ENCODE results near the gene HOXC10.

HOXC10 gene

GRCh38 chr12:54002915-54003389 is 18.0 kb downstream of the HOXC10 start:
- Histone ChIP-seq H3K27ac (ENCODE audit: low read depth, low read length) (no peak overlapping the region), H3K4me1 (ENCODE audit: control insufficient read depth, low read length) (peaks cover 20% of the 10 kb centered on the region), H3K4me3 (ENCODE audit: low read length) (no peak overlapping the region)

GRCh38 chr12:54003625-54004024 is 18.7 kb downstream of the HOXC10 start:
- no peak overlapping the region for H3K4me3 ChIP-seq (ENCODE audit: low read length)
- H3K27me3 ChIP-seq (ENCODE audit: control insufficient read depth, low read length): peaks cover 76% of the 10 kb centered on the region
- H4K20me1 ChIP-seq (ENCODE audit: control insufficient read depth, insufficient read depth, low read depth, low read length): no peaks in the 10 kb centered on the region
- no peaks in the 10 kb centered on the region for H3K79me2 ChIP-seq (ENCODE audit: control insufficient read depth, low read length)
- peaks cover 20% of the 10 kb centered on the region for H3K4me1 ChIP-seq (ENCODE audit: control insufficient read depth, low read length)
- no peaks in the 10 kb centered on the region for H3K9me3 ChIP-seq (ENCODE audit: control insufficient read depth, insufficient read depth, low read length)
- H3F3A ChIP-seq (ENCODE audit: control insufficient read depth, insufficient read depth): no peaks in the 10 kb centered on the region
- H3K27ac ChIP-seq (ENCODE audit: low read depth, low read length): no peak overlapping the region
- no peaks in the 10 kb centered on the region for H3K9me2 ChIP-seq (replicated peaks; ENCODE audit: control insufficient read depth, low read length)
- H3K4me2 ChIP-seq (ENCODE audit: low read length): no peak overlapping the region
- H3K36me3 ChIP-seq (ENCODE audit: control insufficient read depth, low read length): no peaks in the 10 kb centered on the region
- TF ChIP-seq CTCF (IDR thresholded peaks at IDR 0.05; ENCODE audit: low read depth, low read length, poor library complexity, severe bottlenecking) (no peak), EZH2phosphoT487 (IDR thresholded peaks at IDR 0.05; ENCODE audit: borderline replicate concordance, low read length) (no peak)

More at GRCh38 chr12:54002915-54003389, 18.0 kb downstream of the HOXC10 start:
- Histone ChIP-seq H3K36me3 (ENCODE audit: control insufficient read depth, low read length) (no peaks in the 10 kb centered on the region), H4K20me1 (ENCODE audit: control insufficient read depth, insufficient read depth, low read depth, low read length) (no peaks in the 10 kb centered on the region), H3F3A (ENCODE audit: control insufficient read depth, insufficient read depth) (no peaks in the 10 kb centered on the region), H3K79me2 (ENCODE audit: control insufficient read depth, low read length) (no peaks in the 10 kb centered on the region), H3K27me3 (ENCODE audit: control insufficient read depth, low read length) (peaks cover 76% of the 10 kb centered on the region), H3K9me2 (replicated peaks; ENCODE audit: control insufficient read depth, low read length) (no peaks in the 10 kb centered on the region), H3K9me3 (ENCODE audit: control insufficient read depth, insufficient read depth, low read length) (no peaks in the 10 kb centered on the region), H3K4me2 (ENCODE audit: low read length) (no peak overlapping the region)
- TF ChIP-seq CTCF (IDR thresholded peaks at IDR 0.05; ENCODE audit: low read depth, low read length, poor library complexity, severe bottlenecking) (no peak), EZH2phosphoT487 (IDR thresholded peaks at IDR 0.05; ENCODE audit: borderline replicate concordance, low read length) (no peak)

- H3K9me2 ChIP-seq (replicated peaks; ENCODE audit: control insufficient read depth, low read length): no peaks in the 10 kb centered on the region
- no peaks in the 10 kb centered on the region for H3K79me2 ChIP-seq (ENCODE audit: control insufficient read depth, low read length)
- TF ChIP-seq EZH2phosphoT487 (IDR thresholded peaks at IDR 0.05; ENCODE audit: borderline replicate concordance, low read length) (no peak), CTCF (IDR thresholded peaks at IDR 0.05; ENCODE audit: low read depth, low read length, poor library complexity, severe bottlenecking) (peak; percentile 14)
- H3K36me3 ChIP-seq (ENCODE audit: control insufficient read depth, low read length): no peaks in the 10 kb centered on the region
- H3K27ac ChIP-seq (ENCODE audit: low read depth, low read length): no peak overlapping the region
- 0 out of 2 replicates have a peak overlapping the region, but pooled peaks have one; percentile 78 for H3K4me2 ChIP-seq (ENCODE audit: low read length)
- no peaks in the 10 kb centered on the region for H4K20me1 ChIP-seq (ENCODE audit: control insufficient read depth, insufficient read depth, low read depth, low read length)
- H3K9me3 ChIP-seq (ENCODE audit: control insufficient read depth, insufficient read depth, low read length): no peaks in the 10 kb centered on the region
- H3F3A ChIP-seq (ENCODE audit: control insufficient read depth, insufficient read depth): no peaks in the 10 kb centered on the region
- peaks cover 76% of the 10 kb centered on the region for H3K27me3 ChIP-seq (ENCODE audit: control insufficient read depth, low read length)
- peaks cover 20% of the 10 kb centered on the region for H3K4me1 ChIP-seq (ENCODE audit: control insufficient read depth, low read length)
- H3K4me3 ChIP-seq (ENCODE audit: low read length): no peak overlapping the region
Measured at GRCh38 chr12:54004063-54004840, 19.3 kb downstream of the HOXC10 start.

Data from DOHH2 (cell line).